CD4-positive, alpha-beta T cell treated with Interleukin-4 for 1 hour (primary cell): ENCODE measurements around the gene TGIF2.
A peak's percentile ranks its signal among the peaks of the same experiment; 100 is the strongest.

Source experiments
- DNase-seq, 2 donors: peaks; one replicate each; pipeline ENCODE4 v3.0.0-alpha.2; 2020 to 2022

TGIF2 gene

DNA sequence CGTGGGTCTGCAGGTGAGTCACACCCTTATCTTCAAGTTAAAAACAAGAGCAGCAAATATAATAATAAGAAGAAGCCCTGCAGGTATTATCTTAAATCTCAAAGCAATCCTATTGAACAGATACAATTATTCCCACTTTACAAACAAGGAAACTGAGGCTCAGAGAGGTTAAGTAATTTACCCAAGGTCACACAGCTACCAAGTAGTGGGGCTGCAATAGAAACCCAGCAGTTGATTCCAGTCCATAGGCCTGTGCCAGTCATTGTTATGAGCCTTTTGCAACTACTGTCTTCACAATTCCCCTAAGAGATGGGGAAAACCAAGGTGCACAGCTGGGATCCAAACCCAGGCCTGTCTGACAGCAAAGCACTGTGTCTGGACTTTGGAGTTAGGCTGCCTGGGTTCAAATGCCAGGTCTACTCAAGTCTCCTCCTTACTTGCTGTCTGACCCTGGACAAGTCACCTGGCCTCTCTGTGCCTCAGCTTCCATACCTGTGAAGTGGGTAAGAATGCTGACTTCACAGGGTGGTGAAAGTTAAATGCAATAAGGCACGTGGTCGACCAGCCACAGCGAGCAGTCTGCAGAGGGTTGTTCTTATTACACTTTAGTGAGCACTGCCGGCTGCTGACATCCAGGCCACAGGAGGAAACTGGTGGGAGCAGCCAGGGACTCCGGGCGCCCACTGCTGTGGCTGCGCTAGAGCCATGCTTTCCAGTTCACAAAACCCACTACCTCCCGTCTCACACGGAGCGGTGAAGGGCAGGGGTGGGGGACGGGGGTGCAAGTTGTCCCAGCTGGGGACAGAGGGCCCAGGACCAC lies 26.0 kb upstream of the TGIF2 start:
- DNase-seq = no peak

DNA sequence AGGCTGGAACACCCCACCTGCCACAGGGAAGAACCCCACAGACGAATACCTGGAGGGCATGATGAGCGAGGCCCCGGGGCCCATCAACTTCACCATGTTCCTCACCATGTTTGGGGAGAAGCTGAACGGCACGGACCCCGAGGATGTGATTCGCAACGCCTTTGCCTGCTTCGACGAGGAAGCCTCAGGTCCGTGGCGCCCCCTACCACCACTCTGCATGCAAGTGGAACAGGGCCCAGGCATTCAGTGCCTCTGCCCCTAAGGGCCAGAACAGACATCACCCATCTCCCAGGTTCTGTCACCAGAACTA lies 25.4 kb upstream of the TGIF2 start:
- DNase-seq = no peak

DNA sequence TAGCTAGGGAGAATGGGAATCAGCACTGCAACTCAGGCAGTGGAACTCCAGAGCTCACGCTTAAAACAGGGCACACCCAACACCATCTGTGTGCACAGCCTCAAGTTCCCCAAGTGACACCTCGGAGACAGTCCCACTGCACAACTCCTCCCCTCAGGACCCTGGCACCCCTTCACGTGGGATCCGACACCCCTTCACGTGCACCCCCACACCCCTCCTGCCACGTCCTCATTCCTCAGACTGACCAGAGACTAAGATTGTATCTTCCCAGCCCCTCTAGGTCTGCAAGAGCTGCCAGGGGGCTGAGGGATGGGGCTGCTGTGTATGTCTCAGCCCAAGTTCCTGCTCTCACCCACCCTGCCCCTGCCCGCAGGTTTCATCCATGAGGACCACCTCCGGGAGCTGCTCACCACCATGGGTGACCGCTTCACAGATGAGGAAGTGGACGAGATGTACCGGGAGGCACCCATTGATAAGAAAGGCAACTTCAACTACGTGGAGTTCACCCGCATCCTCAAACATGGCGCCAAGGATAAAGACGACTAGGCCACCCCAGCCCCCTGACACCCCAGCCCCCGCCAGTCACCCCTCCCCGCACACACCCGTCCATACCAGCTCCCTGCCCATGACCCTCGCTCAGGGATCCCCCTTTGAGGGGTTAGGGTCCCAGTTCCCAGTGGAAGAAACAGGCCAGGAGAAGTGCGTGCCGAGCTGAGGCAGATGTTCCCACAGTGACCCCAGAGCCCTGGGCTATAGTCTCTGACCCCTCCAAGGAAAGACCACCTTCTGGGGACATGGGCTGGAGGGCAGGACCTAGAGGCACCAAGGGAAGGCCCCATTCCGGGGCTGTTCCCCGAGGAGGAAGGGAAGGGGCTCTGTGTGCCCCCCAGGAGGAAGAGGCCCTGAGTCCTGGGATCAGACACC lies 24.4 kb upstream of the TGIF2 start:
- no peak for DNase-seq

DNA sequence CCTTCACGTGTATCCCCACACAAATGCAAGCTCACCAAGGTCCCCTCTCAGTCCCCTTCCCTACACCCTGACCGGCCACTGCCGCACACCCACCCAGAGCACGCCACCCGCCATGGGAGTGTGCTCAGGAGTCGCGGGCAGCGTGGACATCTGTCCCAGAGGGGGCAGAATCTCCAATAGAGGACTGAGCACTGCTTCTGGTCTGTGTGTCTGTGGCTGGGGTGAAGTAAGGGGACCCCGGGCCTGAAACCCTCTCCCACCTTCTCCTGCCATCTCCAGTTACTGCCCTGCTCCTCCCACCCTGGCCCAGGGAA lies 23.8 kb upstream of the TGIF2 start:
- DNase-seq = no peak

DNA sequence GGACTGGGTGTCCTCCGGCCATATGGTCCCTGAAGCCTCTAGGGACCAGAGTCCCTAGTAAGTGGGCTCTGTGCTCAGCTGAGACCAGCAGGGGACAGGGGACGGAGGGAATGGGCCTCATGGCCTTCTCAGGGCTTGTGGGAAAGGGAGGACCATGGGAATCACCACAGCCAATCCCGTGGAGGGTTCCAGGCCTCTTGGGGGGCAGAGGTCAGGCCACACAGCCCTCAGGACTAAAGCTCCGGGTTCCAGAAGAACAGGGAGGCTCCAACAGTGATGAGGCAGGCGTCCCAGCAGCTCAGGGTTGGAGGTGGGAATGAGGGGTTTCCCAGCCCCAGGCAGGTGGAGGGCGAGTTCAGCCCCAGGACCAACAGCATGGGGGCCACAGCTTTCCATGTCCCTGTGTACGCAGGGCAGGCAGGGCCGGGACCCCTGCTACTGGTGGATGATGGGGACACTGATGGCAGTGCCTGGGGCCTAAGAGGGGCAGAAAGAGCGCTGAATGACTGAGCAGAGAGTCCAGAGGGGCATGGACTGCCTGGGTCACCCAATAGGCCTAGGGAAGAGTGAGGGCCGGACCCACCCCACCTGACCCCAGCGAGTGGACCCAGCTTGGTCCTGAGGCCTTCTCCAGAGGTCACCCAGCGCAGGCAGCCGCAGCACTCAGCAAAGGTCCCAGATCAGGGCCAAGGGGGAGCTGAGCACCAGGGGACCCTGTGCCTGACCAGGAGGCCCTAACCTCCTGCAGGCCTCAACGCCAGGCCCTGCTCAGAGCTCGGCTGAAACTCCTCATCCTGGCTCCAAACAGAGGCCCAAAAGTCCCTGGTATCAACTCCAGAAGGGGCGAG lies 23.2 kb upstream of the TGIF2 start:
- no peak for DNase-seq

DNA sequence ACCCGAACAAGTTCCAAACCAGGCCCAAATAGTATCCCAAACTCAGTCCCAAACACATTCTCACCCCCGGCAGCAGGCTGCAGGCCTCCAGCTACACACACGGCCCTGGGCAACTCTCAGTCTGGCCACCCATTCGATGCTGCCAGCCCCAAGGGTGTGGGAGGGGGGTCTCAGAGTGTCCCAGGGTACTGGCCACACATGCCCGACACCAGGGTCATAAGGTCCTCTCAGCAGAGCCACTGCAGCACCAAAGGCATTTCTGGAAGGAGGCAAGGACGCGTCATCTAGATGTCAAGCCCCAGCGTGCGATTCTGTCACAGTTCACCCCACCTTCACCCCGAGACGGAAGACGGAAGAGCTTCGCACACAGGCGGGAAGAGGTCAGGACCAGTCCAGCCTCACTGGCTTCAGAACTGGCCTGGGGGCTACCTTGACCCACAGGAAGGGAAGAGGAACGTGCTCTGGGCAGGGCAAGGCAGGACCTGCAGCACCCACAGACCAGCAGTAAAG lies 22.6 kb upstream of the TGIF2 start:
- no peak for DNase-seq

DNA sequence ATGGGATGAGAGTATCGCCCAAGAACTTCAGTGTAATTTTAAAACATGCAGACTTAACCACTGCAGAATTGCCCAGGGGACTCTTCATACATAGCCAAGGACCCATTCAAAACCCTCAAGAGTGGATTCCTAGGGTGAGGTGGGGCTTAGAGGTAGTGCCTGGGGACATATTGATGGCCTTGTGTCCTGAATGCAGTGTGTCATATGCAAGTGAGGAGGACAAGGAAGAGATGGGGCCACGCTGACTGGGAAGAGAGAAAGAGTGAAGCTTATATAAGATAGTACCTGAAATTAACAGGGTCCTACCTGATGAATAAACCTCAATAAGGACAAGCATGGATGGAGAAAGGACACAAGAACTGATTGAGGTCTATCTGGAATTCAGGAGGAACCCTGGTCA lies 18.1 kb upstream of the TGIF2 start:
- no peak for DNase-seq

DNA sequence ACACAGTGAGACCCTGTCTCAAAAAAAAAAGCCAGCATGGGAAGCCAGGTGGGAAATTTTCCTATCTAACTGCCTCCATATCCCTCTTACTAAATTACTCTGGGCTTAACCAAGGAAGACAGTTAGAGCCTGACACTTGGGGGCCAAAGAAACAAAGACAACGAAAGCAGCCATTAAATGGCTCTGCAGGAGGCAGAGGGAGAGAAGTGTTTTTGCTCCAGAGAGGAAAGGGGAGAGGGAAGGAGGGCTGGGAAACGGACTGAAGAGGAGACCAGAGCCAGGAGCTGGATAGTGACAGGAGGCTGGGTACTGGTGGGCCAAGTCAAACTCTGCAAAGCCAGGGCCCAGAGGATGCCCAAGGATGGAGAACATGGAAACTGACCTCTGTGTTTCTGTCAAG lies 10.7 kb upstream of the TGIF2 start:
- DNase-seq = no peak

DNA sequence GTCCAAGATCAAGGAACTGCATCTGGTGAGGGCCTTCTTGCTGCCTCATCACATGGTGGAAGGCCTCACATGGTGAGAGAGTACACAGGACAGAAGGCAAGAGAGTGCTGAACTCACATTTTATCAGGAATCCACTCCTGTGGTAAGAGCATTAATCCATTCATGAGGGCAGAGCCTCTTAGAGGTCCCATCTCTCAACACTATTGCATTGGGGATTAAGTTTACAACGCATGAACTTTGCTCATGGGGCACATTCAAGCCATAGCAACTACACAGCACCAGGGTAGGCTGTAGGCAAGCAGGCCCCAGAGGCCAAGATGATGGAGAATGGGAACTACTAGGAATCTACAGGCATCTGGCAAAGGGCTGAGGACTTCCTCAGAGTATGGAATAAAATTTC lies 10.0 kb upstream of the TGIF2 start:
- DNase-seq = no peak

DNA sequence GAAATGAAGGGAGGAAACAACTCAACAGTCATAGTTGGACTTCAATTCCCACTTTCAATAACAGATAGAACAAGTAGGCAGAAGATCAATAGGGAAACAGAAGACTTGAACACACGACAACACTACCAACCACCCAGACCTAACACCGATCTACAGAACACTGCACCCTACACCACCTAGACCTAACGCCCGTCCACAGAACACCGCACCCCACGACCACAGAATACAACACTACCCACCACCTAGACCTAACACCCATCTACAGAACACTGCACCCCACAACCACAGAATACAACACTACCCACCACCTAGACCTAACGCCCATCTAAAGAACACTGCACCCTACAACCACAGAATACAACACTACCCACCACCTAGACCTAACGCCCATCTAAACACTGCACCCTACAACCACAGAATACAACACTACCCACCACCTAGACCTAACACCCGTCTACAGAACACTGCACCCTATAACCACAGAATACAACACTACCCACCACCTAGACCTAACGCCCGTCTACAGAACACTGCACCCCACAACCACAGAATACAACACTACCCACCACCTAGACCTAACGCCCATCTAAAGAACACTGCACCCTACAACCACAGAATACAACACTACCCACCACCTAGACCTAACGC lies 9.2 kb upstream of the TGIF2 start:
- DNase-seq = peak; percentile 26 to 36

DNA sequence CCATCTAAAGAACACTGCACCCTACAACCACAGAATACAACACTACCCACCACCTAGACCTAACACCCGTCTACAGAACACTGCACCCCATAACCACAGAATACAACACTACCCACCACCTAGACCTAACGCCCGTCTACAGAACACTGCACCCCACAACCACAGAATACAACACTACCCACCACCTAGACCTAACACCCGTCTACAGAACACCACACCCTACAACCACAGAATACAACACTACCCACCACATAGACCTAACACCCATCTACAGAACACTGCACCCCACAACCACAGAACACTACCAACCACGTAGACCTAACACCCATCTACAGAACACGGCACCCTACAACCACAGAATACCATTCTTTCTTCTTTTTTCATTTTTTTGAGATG lies 8.7 kb upstream of the TGIF2 start:
- peak; percentile 42 to 58 for DNase-seq

DNA sequence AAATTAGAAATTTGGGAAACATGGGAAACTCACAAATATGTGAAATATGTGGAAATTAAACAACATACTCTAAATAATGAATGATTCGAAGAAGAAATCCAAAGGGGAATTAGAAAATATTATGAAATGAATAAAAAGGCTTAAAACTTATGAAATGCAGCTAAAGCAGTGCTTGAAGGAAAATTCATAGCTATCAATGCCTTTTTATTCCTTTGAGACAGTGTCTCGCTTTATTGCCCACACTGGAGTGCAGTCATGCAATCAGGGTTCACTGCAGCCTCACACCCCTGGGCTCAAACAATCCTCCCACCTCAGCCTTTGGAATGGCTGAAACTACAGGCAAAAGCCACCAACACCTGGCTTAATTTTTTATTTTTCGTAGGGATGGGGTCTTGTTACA lies 7.9 kb upstream of the TGIF2 start:
- DNase-seq = no peak

DNA sequence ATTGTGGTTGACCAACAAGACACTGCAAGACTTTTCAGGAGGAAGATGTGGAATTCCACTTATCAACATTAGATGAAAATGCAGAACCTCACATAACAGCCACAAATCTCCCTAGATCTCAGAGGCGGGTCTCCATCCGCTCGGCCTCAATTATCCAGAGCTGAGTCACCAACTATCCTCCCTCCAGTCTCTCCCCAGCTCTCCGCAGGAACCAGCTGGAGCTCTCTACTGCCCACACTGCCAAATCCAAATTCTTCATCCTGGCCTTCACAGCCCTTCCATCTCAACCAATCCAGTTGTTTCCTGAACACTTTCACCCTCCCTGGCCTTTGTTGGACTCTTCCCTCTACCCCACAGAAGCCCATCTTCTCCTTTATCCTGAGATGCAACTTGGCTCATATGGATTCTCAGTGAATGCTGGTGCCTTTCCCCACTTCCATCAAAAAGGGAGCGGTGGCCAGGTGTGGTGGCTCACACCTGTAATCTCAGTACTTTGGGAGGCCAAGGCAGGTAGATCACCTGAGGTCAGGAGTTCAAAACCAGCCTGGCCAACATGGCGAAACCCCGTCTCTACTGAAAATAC lies 3.5 kb upstream of the TGIF2 start:
- no peak for DNase-seq

DNA sequence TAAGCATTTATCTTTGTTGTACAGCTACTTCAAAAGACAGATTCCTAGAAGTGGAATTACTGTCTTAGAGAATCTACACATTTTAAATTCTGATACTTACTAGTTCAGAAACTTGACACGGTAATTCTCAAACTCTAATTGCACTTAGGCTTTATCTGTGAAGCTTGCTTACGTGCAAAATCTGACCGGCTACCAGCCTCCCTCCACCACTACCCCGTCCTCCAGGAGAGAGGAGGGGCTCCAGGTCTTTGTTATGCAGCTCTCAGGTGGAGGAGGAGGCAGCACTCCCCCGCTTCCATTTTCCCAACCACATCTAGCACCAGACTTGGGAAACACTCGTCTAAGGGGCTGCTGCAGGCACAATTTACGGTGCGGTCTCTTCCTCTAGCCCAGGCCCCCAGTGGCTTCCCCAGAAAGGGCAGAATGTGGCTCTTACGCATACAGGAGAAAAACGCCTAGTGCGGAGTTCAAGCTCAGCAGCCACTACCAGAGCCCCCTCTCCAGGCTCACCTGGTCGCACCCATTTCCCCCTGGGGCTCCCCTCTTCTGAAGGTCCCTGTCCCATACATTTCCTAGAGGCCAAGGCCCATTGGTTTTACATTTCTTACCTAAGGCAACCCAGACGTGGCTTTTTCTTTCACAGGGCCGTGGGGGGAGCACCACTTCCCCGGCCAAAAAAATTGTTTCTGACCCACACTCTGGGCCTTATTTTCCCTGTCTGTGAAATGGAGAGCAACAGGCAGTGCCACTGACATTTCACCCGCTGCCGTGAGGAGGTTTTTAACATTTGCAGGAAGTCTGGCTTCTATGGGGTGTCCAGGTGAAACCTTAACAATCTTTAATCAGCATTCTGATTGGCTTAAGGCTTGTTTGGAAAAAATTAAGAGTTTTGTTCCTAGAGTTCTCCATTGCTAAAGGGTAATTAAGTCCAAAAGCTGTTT lies 1.6 kb upstream of the TGIF2 start:
- no peak for DNase-seq

DNA sequence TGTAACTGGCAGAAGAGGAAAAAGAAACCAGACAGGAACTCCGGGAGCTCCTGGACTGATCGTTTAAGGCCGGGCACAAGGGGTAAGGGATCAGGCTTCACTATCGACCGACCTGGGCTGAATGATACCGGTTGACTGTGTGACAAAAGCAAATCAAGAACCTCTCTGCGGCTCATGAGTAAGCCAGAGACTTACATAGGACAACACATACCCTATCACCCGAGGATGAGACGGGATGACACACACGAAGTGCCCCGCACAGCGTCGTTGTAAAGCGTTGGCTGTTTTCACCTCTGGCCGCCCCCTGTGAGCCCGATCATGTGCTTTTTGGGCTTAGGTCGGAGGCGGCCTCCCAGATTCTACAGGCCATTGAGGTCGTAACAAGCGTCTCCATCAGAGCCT lies 695 bp upstream of the TGIF2 start:
- peak; percentile 73 to 76 for DNase-seq

DNA sequence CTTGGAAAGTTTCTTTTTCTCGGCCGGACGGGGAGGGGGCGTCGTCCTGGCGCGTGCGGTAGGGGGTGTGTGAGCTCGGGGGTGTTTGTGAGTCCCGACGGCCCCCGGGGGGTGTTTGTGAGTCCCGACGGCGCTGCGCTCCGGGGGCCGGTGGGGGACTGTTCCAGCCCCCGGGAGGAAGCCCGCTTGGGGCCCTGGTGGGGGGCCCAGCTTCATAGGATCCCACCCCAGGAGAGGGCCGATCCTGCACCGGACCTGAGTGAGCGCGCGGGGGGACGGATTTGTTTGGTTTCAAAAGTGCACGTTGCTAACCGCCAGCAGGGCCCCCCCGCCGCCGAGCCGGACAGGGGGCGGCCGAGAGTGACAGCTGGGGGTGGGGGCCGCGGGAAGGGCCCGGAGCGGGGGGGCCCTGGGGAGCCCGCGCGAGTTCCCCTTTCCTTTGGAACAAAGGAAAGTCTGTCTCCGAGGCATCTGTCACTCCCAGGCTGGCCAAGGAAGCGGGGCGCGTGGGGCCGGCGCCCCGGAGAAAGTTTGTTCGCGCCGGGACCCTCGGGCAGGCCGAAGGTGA lies 485 bp downstream of the TGIF2 start:
- peak; percentile 45 to 56 for DNase-seq

DNA sequence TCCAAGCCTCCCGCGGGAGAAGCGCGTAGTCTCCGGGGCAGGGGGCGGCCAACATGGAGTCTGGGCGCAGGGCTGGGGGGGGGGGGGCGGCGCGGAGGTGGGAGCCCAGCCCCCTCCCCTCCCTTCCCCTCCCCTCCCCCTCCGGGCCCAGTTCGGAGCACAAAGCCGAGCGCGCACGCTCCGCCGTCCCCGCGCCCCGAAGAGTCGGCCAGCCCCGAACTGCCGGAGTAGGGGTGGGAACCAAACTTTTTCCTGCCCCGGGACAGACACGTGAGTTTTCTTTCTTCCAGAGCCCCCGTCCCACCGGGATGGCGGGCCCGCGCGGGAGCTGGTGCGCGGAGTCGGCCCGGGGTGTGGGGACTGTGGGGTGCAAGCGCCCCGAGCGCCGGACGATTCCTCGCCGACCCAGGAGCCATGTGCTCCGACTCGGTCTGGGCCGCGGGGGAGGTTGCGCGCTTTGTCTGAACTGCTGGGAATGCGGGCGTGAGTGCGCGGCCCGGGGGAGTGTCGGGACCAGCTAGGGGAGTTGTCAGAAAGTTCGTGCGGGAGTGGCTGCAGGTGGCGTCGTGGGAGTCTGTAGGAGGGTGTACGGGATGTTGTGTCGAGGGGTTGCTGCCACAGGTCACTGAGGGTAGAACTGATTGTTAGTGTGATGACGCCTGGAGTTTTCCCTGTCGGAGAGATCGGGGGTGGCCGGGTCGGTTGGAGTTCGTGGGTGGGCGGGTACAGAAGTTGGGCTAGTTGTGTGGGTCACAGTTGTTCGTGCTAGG lies 1.2 kb downstream of the TGIF2 start:
- DNase-seq = peak; percentile 55 to 62

DNA sequence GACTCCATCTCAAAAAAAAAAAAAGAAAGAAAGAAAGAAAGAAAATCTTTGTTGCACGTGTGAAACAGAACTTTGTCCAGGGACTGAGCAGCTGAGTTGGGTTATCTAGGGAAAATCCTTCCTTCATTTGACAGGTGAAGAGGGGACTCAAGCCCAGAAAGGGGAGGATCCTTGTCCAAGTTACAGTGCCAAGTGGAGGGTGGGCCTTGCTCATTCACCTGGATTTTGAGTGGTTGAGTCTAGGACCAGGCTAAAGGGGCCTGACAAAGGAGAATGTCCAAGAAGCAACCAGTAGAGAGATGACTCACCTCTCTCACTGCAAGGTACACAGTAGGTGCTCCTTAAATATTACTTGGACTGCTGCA lies 2.7 kb downstream of the TGIF2 start:
- DNase-seq = no peak

DNA sequence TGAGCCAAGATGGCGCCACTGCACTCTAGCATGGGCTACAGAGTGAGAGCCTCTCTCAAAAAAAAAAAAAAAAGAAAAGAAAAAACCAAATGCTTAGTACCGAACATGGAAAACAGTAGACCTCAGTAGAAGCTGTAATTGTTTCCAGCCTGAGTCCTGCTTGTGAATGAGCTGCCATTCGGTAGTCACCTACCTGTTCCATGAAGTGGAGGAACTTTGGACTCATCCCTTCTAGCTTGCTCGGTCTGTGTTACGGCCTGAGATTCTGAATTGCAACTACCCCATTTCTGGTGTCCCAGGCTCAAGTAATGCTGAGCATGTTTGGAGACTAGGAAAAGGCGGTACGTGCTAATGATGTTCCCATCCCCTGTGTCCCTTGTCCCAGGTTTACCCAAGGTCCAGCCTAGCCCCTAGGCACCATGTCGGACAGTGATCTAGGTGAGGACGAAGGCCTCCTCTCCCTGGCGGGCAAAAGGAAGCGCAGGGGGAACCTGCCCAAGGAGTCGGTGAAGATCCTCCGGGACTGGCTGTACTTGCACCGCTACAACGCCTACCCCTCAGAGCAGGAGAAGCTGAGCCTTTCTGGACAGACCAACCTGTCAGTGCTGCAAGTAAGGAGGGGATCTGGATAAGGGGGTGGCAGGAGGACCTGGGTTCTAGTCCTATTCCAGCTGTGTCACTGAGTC lies 5.1 kb downstream of the TGIF2 start:
- no peak for DNase-seq
